CD14-positive monocyte (primary cell): ENCODE measurements around the gene FOXJ3. TPM values are rescaled to one million over a fixed set of nuclear protein-coding genes. Genes with fewer than 3 reads are reported as not detected.

Experiments
- DNase-seq, 3 donors: peaks; one replicate each; pipeline ENCODE4 v3.0.0-alpha.2; 2011 to 2022
- H2AFZ ChIP-seq: 2 replicates; pipeline ENCODE4 v1.6.0; 2012; ENCODE audit warnings: mild to moderate bottlenecking, low read depth, low read length, inconsistent platforms; ENCODE audit not compliant: insufficient read depth, poor library complexity, severe bottlenecking
- H3K27ac ChIP-seq, 2 donors: 1 replicate in 1 of 2; 2 replicates in 1 of 2; pipeline ENCODE4 v1.5.1; 2012 to 2013; ENCODE audit warnings: low read length in 2 of 2, control low read depth in 1 of 2, inconsistent platforms in 1 of 2, low read depth in 1 of 2, mild to moderate bottlenecking in 1 of 2
- H3K27me3 ChIP-seq, 2 donors: one replicate each; pipeline versions ENCODE4 v1.6.0 to v1.6.1; 2011 to 2013; ENCODE audit warnings: low read length in 2 of 2; ENCODE audit not compliant: control insufficient read depth in 2 of 2, insufficient read depth in 2 of 2
- H3K36me3 ChIP-seq, 2 donors: replicated peaks in 1 of 2; 1 replicate in 1 of 2; 2 replicates in 1 of 2; pipeline versions ENCODE4 v1.5.1 to v1.6.1; 2012 to 2013; ENCODE audit warnings: low read length in 2 of 2, control low read depth in 1 of 2, inconsistent platforms in 1 of 2, mild to moderate bottlenecking in 1 of 2; ENCODE audit not compliant: insufficient read depth in 2 of 2, control insufficient read depth in 1 of 2
- H3K4me1 ChIP-seq, 2 donors: 1 replicate in 1 of 2; 2 replicates in 1 of 2; pipeline versions ENCODE4 v1.5.1 to v1.6.1; 2012 to 2013; ENCODE audit warnings: low read length in 2 of 2, control low read depth in 1 of 2, inconsistent platforms in 1 of 2, mild to moderate bottlenecking in 1 of 2, moderate library complexity in 1 of 2; ENCODE audit not compliant: insufficient read depth in 2 of 2, control insufficient read depth in 1 of 2
- H3K4me2 ChIP-seq: replicated peaks from 2 replicates; pipeline ENCODE3; 2012; ENCODE audit warnings: low read length, moderate library complexity, mild to moderate bottlenecking; ENCODE audit not compliant: poor library complexity, severe bottlenecking; ENCODE audit errors: extremely low read depth
- H3K4me3 ChIP-seq, 3 experiments: fragments of 200-600 bp in 1 of 3; sonication (generic) in 1 of 3; replicated peaks in 1 of 3; 1 replicate in 2 of 3; 2 replicates in 1 of 3; pipeline ENCODE4 v1.5.1; 2011 to 2013; ENCODE audit warnings: low read length in 3 of 3, mild to moderate bottlenecking in 3 of 3, control low read depth in 2 of 3, low read depth in 2 of 3, inconsistent platforms in 1 of 3, moderate library complexity in 1 of 3
- H3K79me2 ChIP-seq: 2 replicates; pipeline ENCODE4 v1.6.0; 2012; ENCODE audit warnings: mild to moderate bottlenecking, control low read depth, inconsistent platforms, low read length, moderate library complexity; ENCODE audit not compliant: insufficient read depth
- H3K9ac ChIP-seq: 2 replicates; pipeline ENCODE4 v1.6.0; 2017; ENCODE audit warnings: low read length, mild to moderate bottlenecking; ENCODE audit not compliant: insufficient read depth, poor library complexity, severe bottlenecking
- H3K9me3 ChIP-seq, 2 donors: replicated peaks in 1 of 2; 1 replicate in 1 of 2; 2 replicates in 1 of 2; pipeline versions ENCODE4 v1.5.1 to v1.6.1; 2012 to 2013; ENCODE audit warnings: low read length in 2 of 2, control low read depth in 1 of 2; ENCODE audit not compliant: control insufficient read depth in 1 of 2, insufficient read depth in 1 of 2
- H4K20me1 ChIP-seq: 2 replicates; pipeline ENCODE4 v1.6.0; 2012; ENCODE audit warnings: mild to moderate bottlenecking, low read length, control low read depth, moderate library complexity; ENCODE audit not compliant: insufficient read depth
- H3K27ac Mint-ChIP-seq, 7 donors: one replicate each; pipeline ENCODE4 v1.8.0; 2020; ENCODE audit warnings: mild to moderate bottlenecking in 7 of 7, mixed read lengths in 7 of 7, moderate library complexity in 6 of 7, inconsistent platforms in 2 of 7
- H3K27me3 Mint-ChIP-seq, 3 donors: one replicate each; pipeline ENCODE4 v1.8.0; 2021 to 2022; ENCODE audit warnings: low read depth in 3 of 3, mild to moderate bottlenecking in 3 of 3, mixed read lengths in 3 of 3, moderate library complexity in 3 of 3, inconsistent platforms in 1 of 3
- H3K36me3 Mint-ChIP-seq, 2 donors: one replicate each; pipeline ENCODE4 v1.8.0; 2020; ENCODE audit warnings: mixed read lengths in 2 of 2, inconsistent platforms in 1 of 2, mild to moderate bottlenecking in 1 of 2
- H3K4me1 Mint-ChIP-seq: one replicate; pipeline ENCODE4 v1.8.0; 2020; ENCODE audit warnings: mild to moderate bottlenecking, mixed read lengths
- H3K4me3 Mint-ChIP-seq, 2 donors: one replicate each; pipeline ENCODE4 v1.8.0; 2020; ENCODE audit warnings: mild to moderate bottlenecking in 2 of 2, mixed read lengths in 2 of 2, moderate library complexity in 1 of 2
- H3K9me3 Mint-ChIP-seq, 7 donors: one replicate each; pipeline ENCODE4 v1.8.0; 2020 to 2022; ENCODE audit warnings: mixed read lengths in 7 of 7, mild to moderate bottlenecking in 6 of 7, moderate library complexity in 6 of 7, inconsistent platforms in 2 of 7
- WGBS: methylation state at CpG from one replicate; pipeline ENCODE4 v1.1.5; 2013; ENCODE audit warnings: missing lambda C conversion rate; ENCODE audit not compliant: insufficient coverage; 5-methylcytosine and 5-hydroxymethylcytosine counted together
- intact Hi-C, 2 donors: fragments of 100-400 bp; cut with micrococcal nuclease; formaldehyde crosslinking; loops; one replicate each; pipeline versions ENCODE4 v1.15.0 to v1.15.1; 2023
- polyA plus RNA-seq, 3 donors: library from polyadenylated mRNA; depleted of rRNA in 1 of 3; unstranded in 2 of 3; stranded (reverse) in 1 of 3; fragments of 300-500 nt in 2 of 3; fragments of >200 nt in 1 of 3; fragmentation: Illumina TruSeq in 2 of 3; gene quantifications; 1 replicate in 2 of 3; 2 replicates in 1 of 3; pipeline ENCODE4 v1.2.3, GENCODE V29; 2012 to 2021
- TF ChIP-seq, protein P1 (sequence below): fragments of 200-600 bp; IDR thresholded peaks from one replicate; pipeline ENCODE4 v1.8.0; 2022; ENCODE audit warnings: antibody characterized with exemption, mild to moderate bottlenecking

The FOXJ3 gene
- polyA plus RNA-seq, 3 donors = 10.2 to 18.5 (median 18.4) TPM

GRCh38 chr1:42336978-42337377, 1.9 kb upstream of the FOXJ3 start:
- TF ChIP-seq, protein P1, sequence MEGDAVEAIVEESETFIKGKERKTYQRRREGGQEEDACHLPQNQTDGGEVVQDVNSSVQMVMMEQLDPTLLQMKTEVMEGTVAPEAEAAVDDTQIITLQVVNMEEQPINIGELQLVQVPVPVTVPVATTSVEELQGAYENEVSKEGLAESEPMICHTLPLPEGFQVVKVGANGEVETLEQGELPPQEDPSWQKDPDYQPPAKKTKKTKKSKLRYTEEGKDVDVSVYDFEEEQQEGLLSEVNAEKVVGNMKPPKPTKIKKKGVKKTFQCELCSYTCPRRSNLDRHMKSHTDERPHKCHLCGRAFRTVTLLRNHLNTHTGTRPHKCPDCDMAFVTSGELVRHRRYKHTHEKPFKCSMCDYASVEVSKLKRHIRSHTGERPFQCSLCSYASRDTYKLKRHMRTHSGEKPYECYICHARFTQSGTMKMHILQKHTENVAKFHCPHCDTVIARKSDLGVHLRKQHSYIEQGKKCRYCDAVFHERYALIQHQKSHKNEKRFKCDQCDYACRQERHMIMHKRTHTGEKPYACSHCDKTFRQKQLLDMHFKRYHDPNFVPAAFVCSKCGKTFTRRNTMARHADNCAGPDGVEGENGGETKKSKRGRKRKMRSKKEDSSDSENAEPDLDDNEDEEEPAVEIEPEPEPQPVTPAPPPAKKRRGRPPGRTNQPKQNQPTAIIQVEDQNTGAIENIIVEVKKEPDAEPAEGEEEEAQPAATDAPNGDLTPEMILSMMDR = no peak
- H3K27me3 Mint-ChIP-seq = peaks cover 0 to 5% (median 2%) of the 10 kb centered on the region in 3 donors
- Histone ChIP-seq H3K9me3 (no peaks in the 10 kb centered on the region), H3K4me3 (no peak overlapping the region), H3K79me2 (peaks cover 35% of the 10 kb centered on the region), H2AFZ (no peak overlapping the region), H3K27me3 (no peaks in the 10 kb centered on the region), H4K20me1 (peaks cover 25% of the 10 kb centered on the region), H3K9ac (no peak overlapping the region), H3K4me1 (peaks cover 20 to 28% of the 10 kb centered on the region in 2 donors), H3K27ac (no peak overlapping the region), H3K36me3 (no peaks in the 10 kb centered on the region), H3K4me2 (no peak overlapping the region)
- H3K27ac Mint-ChIP-seq = no peak overlapping the region
- no peak for DNase-seq
- WGBS = 96% methylated on average over 5 of the region's 6 CpGs
- H3K36me3 Mint-ChIP-seq = peaks cover 0 to 2% of the 10 kb centered on the region in 2 donors
- peaks cover 0 to 1% (median 0%) of the 10 kb centered on the region in 7 donors for H3K9me3 Mint-ChIP-seq
- intact Hi-C loops = loop anchor here (10.0 kb wide), 4 partner anchors 128 to 428 kb away; partner anchors contain the start of genes C1orf50 (in 2 of the 2), P3H1 (in 2 of the 2), CCDC30 (in 1 of the 2) and PPIH (in 1 of the 2)
- peaks cover 29% of the 10 kb centered on the region for H3K4me1 Mint-ChIP-seq
- no peak overlapping the region for H3K4me3 Mint-ChIP-seq

GRCh38 chr1:42335809-42336518, 929 bp upstream of the FOXJ3 start:
- Mint-ChIP-seq H3K4me1 (peaks cover 33% of the 10 kb centered on the region), H3K4me3 (peak overlapping the region; percentile 86 to 93), H3K27ac (peak overlapping the region; percentile 62 to 95 (median 89)), H3K9me3 (peaks cover 0 to 1% (median 0%) of the 10 kb centered on the region in 7 donors), H3K27me3 (peaks cover 0 to 5% (median 2%) of the 10 kb centered on the region in 3 donors), H3K36me3 (peaks cover 0 to 2% of the 10 kb centered on the region in 2 donors)
- peak overlapping the region; percentile 67 to 95 (median 90) for H3K4me3 ChIP-seq
- peak overlapping the region; percentile 100 for H2AFZ ChIP-seq
- H3K27me3 ChIP-seq = no peaks in the 10 kb centered on the region
- intact Hi-C loops = loop anchor here (2.0 to 10.0 kb wide), 6 partner anchors 121 to 837 kb away; partner anchors contain the start of genes C1orf50 (in 2 of the 2), P3H1 (in 2 of the 2), CCDC30 (in 1 of the 2) and CFAP57 (in 1 of the 2)
- H3K4me1 ChIP-seq = peaks cover 20 to 28% of the 10 kb centered on the region in 2 donors
- H3K79me2 ChIP-seq = peaks cover 45% of the 10 kb centered on the region
- DNase-seq = peak in 2 of 3 donors; percentile 23 to 52
- no peaks in the 10 kb centered on the region for H3K9me3 ChIP-seq
- 20% methylated on average over 2 of the region's 9 CpGs for WGBS
- TF ChIP-seq, protein P1 = no peak
- peak overlapping the region; percentile 93 for H3K9ac ChIP-seq
- H4K20me1 ChIP-seq = peaks cover 35% of the 10 kb centered on the region
- H3K27ac ChIP-seq = peak overlapping the region in 1 of 2 donors; percentile 86
- H3K36me3 ChIP-seq = no peaks in the 10 kb centered on the region
- H3K4me2 ChIP-seq = peak overlapping the region; percentile 100
